Fibroblast of the conjunctiva (primary cell): ENCODE results near the gene FSTL4.

Experiments
- DNase-seq: peaks from one replicate; pipeline ENCODE4 v3.0.0-alpha.2; 2010; ENCODE audit warnings: low read depth

FSTL4 gene

DNA sequence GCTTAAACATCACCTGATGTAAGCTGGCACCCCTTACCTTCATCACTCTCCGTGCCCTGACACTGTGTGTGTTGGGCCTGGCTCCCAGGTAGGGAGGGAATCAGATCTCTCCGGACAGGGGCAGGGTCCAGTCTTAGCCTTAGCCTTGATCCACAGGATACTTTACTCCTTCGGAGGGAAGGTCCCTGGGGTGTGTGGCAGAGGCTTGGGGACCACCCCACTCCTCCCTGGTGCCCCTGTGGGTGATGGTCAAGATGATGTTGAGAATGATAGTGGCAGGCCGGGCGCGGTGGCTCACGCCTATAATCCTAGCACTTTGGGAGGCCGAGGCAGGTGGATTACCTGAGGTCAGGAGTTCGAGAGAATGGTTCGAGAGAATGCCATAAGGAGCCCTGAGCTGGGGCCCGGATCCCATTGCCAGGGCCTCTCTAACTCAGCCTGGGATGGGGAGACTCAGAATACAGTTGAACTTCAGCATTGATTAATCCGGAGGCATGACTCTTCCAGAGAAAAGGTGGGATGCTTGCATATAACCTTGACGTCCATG, 291.0 kb downstream of the FSTL4 start:
- DNase-seq: no peak

GRCh38 chr5:133319905-133320520, 292.3 kb downstream of the FSTL4 start:
- DNase-seq: no peak

DNA sequence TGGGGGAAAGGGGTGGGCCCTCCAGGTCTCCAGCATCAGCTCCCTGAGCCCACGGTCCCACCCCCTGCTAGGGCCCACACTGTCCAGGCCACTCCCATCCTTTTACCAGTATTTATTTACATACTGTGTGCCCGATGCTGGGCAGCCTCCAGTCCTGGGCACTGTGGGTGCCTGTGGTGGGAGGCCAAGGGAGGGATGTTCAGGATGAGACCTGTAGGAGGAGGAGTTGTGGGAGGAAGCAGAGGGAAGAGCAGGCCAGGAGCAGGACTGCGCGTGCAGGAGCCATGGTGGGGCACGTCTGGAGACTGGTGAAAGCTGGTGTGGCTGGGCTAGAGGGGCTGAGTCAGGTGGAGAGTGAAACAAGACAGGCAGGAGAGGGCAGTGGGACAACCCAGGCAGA, 293.1 kb downstream of the FSTL4 start:
- no peak for DNase-seq

GRCh38 chr5:133317558-133317957, 294.8 kb downstream of the FSTL4 start:
- no peak for DNase-seq

DNA sequence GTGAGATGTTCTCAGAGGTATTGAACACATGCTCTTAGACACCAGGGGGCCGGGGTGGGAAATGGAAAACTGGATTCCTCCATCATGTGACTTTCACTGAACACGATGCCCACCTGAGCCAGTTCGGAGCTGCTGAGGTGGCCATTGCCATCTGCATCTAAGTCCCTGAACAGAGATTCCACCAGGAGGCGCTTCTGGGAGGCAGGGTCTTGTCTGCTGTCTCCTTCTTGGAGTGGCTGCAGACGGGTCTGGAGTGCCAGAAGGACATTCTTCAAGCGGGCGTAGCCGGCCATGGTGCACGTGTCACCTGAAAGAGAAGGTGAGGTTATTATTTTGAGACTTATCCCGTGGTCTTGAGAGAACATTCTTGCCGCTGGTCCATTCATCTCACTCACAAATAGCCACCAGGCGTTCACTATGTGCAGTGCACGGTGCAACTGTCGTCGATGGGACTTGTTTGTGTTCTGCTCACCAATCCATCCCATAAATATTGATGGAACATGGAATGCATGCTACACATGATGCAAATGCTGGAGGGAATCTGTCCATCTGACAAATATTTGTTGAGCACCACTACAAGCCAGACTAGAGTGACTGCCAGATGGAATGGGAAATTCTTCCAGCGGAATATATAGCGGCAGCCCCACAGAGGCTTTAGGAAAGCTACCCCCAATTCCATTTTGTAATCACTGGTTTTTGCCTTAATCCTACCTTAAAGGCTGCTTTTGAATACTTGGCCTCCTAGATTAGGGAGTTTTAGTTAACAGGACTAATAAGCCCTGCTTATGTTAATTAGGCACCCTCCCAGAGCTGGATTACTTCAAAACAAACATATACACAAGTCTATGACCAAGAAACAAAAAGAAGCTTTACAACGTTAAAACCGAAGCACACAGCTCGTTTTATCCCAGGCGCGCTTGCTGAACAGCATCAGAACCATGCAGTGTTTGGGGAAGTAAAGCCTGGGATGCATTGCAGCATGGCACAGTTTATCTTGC, 295.7 kb downstream of the FSTL4 start:
- DNase-seq: no peak

GRCh38 chr5:133314086-133314485, 298.3 kb downstream of the FSTL4 start:
- DNase-seq: no peak

DNA sequence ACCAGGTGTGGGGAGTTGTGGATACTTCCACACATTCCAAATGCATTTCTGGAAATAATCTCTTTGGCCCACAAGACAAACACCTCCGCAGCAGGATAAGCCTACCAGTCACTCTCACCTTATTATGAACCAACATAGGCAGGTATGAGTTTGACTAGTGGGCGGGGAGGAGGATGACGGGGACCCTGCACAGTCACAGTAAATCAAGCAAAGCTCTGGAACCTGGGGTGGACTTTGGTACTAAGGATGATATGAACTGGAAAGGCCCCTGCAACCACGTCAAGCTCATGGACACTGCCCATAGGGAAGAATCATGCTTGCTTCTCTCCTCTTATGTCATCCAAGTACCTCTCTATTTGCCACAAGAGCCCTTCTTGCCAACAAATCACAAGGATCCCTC, 301.2 kb downstream of the FSTL4 start:
- DNase-seq: no peak

- DNase-seq: no peak
These were observed 302.2 kb downstream of the FSTL4 start for GRCh38 chr5:133309984-133310621.

- no peak for DNase-seq
These were observed 303.1 kb downstream of the FSTL4 start for GRCh38 chr5:133309166-133309795.

- DNase-seq: no peak
These were observed 305.1 kb downstream of the FSTL4 start for GRCh38 chr5:133307275-133307674.

DNA sequence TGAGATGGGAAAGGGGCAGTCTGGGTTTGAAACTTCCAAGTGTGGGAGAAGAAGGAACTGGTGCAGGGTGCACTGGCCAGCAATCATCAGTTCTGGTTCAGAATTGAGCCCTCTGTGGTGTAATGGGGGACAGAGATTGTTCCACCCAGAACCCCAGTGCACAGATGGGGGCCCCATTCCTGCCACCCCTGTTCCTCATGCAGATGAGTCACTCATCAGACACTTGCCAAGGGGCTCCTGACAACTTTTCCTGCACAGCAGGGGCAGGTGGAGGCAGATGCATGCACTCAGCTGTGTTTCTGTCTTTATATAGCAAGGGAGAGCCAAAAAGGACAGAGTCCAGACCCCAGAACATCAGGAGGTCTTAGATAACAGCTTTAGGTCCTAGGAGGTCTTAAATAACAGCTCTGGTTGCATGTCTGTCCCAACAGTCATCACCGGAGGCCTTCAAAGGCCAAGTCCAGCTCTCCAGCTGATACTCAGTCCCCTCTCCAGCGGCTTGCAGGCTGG, 307.6 kb downstream of the FSTL4 start:
- no peak for DNase-seq

DNA sequence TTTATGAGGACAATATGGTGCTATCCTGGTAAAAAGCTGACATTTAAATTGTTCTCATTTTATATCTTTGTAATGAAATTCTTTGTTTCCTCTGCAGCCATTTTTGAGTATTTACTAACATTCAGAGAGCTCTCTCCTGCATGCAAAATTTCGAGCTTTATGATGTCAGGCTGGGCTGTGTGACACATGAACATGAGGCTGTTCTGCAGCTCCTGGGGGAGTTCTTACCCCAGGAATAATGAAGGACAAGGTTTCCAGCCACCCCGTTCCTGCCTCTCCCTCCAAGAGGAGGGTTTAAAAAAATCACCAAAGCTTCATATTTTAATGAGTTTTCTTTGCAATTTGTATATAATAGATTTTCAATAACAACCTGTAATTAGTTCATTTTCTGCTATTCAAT, 308.2 kb downstream of the FSTL4 start:
- no peak for DNase-seq

- no peak for DNase-seq
These were observed 309.0 kb downstream of the FSTL4 start for GRCh38 chr5:133303298-133303697.

- DNase-seq: no peak
These were observed 312.6 kb downstream of the FSTL4 start for GRCh38 chr5:133299728-133300127.

- no peak for DNase-seq
These were observed 313.3 kb downstream of the FSTL4 start for GRCh38 chr5:133299021-133299420.

DNA sequence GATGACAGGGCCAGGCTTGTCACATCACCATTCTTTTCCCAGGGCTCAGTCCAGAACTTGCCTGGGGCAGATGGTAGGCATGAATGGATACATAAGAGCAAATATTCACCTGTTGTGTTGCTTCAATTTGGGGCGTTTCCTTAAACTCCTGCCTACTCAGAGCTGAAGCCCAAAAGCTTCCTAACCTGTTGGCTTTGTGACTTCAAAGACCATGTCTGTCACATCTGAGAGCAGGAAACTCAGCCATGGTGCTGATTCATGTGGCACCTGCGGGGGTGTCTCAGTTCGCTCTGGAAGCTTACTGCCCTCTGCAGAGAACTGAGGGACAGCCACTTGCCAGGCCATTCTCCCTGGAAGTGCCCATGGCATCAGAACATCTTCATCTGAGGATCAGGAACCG, 313.9 kb downstream of the FSTL4 start:
- no peak for DNase-seq

DNA sequence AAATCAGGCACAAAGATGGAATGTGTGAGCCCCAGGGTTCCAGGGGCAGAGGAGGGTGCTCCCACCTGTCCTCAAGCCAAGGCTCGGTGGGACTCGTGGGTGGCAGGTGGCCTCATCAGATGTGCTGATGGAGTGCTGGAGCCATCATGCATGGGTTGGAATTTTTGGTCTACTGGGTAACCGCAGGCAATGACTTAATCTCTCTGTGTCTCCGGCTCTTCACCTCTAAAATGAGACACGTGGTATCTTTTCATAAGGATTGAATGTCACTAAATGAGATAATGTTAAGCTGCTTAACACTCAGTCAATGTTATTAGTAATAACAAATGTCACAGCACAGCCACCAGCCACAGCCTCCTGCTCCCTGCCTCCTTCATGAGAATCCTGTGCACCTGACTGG, 315.0 kb downstream of the FSTL4 start:
- no peak for DNase-seq

GRCh38 chr5:133296624-133297023, 315.7 kb downstream of the FSTL4 start:
- no peak for DNase-seq

GRCh38 chr5:133295520-133295919, 316.8 kb downstream of the FSTL4 start:
- no peak for DNase-seq

- no peak for DNase-seq
These were observed 318.0 kb downstream of the FSTL4 start for GRCh38 chr5:133294380-133294779.

DNA sequence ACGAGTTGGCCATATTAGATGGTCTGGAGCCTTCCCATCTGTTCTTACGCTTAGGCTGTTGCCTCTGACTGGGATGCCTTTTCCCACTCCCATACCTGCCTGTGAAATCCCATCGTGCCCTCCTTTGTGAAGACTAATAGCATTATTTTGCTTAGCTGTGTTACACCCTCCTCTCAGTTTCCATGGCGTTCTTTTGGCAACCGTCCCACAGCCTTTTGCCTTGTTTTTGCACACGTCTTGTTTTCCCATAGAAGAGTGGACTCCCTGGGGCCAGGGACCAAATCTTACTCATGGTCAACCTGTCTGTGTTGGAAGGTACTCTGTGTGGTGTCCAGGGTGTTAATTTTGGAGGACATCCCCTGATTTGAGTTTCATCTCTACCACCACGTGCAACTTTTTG, 318.4 kb downstream of the FSTL4 start:
- DNase-seq: no peak

- no peak for DNase-seq
These were observed 320.0 kb downstream of the FSTL4 start for GRCh38 chr5:133292300-133292699.
